ENCODE data around the gene SPATA18. TPM values are rescaled to one million over a fixed set of nuclear protein-coding genes. Genes with fewer than 3 reads are reported as not detected.

The SPATA18 gene
- total RNA-seq, 1 donor from 2014 or later = 13.4 TPM

DNA sequence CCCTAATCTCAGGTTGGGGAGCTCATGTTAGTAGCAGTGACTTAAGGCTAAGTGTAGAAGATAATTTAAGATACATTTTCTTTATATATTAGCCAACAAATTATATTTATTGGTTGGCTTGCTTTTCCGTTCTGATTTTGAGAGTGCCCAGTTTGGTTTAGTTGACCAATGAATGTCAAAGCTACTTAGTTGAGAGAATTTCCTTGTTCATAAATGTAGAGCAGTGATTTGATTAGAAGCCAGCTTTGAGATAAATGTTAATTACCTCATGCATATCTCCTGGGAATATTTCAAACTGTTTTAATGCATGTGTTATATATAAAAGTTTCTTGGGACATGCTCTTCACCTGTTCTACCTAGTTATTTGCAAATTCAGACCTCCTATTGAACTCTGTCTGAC lies 44.3 kb downstream of the SPATA18 start:
- no peaks in the 10 kb centered on the region for H3K4me1 Mint-ChIP-seq (ENCODE audit: unreplicated experiment)
- TF ChIP-seq, protein P1, sequence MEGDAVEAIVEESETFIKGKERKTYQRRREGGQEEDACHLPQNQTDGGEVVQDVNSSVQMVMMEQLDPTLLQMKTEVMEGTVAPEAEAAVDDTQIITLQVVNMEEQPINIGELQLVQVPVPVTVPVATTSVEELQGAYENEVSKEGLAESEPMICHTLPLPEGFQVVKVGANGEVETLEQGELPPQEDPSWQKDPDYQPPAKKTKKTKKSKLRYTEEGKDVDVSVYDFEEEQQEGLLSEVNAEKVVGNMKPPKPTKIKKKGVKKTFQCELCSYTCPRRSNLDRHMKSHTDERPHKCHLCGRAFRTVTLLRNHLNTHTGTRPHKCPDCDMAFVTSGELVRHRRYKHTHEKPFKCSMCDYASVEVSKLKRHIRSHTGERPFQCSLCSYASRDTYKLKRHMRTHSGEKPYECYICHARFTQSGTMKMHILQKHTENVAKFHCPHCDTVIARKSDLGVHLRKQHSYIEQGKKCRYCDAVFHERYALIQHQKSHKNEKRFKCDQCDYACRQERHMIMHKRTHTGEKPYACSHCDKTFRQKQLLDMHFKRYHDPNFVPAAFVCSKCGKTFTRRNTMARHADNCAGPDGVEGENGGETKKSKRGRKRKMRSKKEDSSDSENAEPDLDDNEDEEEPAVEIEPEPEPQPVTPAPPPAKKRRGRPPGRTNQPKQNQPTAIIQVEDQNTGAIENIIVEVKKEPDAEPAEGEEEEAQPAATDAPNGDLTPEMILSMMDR (IDR thresholded peaks at IDR 0.05) = no peak
- no peak for DNase-seq (ENCODE audit: extremely low spot score, unreplicated experiment)
- peaks cover 2% of the 10 kb centered on the region for H3K27me3 Mint-ChIP-seq (ENCODE audit: unreplicated experiment)
- no peaks in the 10 kb centered on the region for H3K9me3 Mint-ChIP-seq (ENCODE audit: unreplicated experiment)
- no peak overlapping the region for H3K27ac Mint-ChIP-seq (ENCODE audit: unreplicated experiment)
- no peak overlapping the region for H3K4me3 Mint-ChIP-seq (ENCODE audit: unreplicated experiment)
- H3K36me3 Mint-ChIP-seq (ENCODE audit: unreplicated experiment) = no peaks in the 10 kb centered on the region

DNA sequence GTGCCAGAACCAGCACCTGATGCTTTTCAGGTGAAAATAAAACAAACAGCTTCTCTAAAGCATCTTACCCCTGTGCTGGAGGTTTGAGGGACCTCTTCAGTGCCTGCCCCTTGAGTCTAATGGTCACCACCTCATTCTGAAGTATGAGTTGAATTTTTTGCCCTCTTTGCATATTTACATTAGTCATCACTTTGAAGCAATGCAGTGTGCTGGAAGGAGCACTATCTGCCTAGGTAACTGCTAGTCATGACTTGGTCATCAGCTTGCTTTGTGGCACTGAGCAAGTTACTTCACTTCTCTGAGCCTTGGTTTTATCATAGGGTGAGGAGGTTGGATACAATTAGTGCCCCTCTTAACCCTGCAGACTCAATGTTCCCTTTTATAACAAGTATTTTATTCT lies 44.9 kb downstream of the SPATA18 start:
- no peak overlapping the region for H3K27ac Mint-ChIP-seq (ENCODE audit: unreplicated experiment)
- H3K4me1 Mint-ChIP-seq (ENCODE audit: unreplicated experiment) = no peaks in the 10 kb centered on the region
- no peaks in the 10 kb centered on the region for H3K36me3 Mint-ChIP-seq (ENCODE audit: unreplicated experiment)
- H3K27me3 Mint-ChIP-seq (ENCODE audit: unreplicated experiment) = no peaks in the 10 kb centered on the region
- no peaks in the 10 kb centered on the region for H3K9me3 Mint-ChIP-seq (ENCODE audit: unreplicated experiment)
- DNase-seq (ENCODE audit: extremely low spot score, unreplicated experiment) = no peak
- no peak overlapping the region for H3K4me3 Mint-ChIP-seq (ENCODE audit: unreplicated experiment)
- TF ChIP-seq, protein P1 (IDR thresholded peaks at IDR 0.05) = no peak

DNA sequence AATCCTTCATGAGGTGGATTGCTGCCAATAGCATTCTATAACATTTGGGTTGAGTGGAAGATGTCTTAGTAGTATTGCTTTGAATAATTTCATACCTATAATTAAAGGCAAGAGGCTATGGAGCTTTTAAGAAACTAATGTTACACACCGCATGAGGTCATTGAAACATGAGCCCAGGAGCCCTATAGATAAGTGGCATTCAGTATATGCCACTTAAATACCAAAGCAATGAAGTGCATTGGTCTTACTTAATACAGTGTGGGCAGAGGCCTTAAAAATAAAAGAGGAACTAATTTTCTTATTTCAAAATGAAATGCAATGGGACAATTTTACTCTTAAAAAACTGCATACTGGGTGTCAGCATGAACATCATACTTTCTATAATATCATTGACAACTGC lies 47.5 kb downstream of the SPATA18 start:
- Mint-ChIP-seq H3K27me3 (ENCODE audit: unreplicated experiment) (no peaks in the 10 kb centered on the region), H3K27ac (ENCODE audit: unreplicated experiment) (no peak overlapping the region), H3K4me3 (ENCODE audit: unreplicated experiment) (no peak overlapping the region), H3K9me3 (ENCODE audit: unreplicated experiment) (no peaks in the 10 kb centered on the region), H3K36me3 (ENCODE audit: unreplicated experiment) (no peaks in the 10 kb centered on the region), H3K4me1 (ENCODE audit: unreplicated experiment) (no peaks in the 10 kb centered on the region)
- TF ChIP-seq, protein P1 (IDR thresholded peaks at IDR 0.05) = no peak
- DNase-seq (ENCODE audit: extremely low spot score, unreplicated experiment) = no peak

DNA sequence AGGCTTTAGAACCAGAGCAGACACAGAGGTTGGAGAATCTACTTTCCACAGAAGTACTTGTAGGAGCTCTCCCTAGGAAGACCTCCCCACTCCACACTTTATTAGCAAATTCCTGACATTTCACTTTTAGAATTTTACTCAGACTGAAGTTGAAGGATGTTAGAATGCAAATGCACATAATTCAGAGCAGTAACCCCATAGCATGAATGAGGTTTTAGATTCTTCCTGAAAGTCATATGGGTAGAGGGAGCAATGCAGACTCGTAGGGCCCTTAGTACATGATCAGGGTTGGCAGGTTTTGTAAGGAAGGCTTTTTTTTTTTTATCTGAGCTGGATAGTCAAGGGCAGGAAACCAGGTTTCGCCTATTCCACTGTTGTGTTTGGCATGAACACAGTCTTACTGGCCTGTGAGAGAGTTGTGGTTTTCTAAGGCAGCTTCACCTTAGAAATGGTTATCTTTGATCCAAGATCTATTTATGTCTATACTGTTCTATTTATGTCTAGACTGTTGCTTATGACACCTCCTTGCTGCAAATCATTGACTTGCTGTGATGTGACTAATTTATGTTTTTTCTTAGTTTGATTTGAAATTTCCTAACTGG lies 48.9 kb downstream of the SPATA18 start:
- H3K27ac Mint-ChIP-seq (ENCODE audit: unreplicated experiment) = no peak overlapping the region
- no peaks in the 10 kb centered on the region for H3K4me1 Mint-ChIP-seq (ENCODE audit: unreplicated experiment)
- H3K4me3 Mint-ChIP-seq (ENCODE audit: unreplicated experiment) = no peak overlapping the region
- H3K27me3 Mint-ChIP-seq (ENCODE audit: unreplicated experiment) = peaks cover under 1% of the 10 kb centered on the region
- no peak for DNase-seq (ENCODE audit: extremely low spot score, unreplicated experiment)
- TF ChIP-seq, protein P1 (IDR thresholded peaks at IDR 0.05) = no peak
- H3K36me3 Mint-ChIP-seq (ENCODE audit: unreplicated experiment) = no peaks in the 10 kb centered on the region
- no peaks in the 10 kb centered on the region for H3K9me3 Mint-ChIP-seq (ENCODE audit: unreplicated experiment)

DNA sequence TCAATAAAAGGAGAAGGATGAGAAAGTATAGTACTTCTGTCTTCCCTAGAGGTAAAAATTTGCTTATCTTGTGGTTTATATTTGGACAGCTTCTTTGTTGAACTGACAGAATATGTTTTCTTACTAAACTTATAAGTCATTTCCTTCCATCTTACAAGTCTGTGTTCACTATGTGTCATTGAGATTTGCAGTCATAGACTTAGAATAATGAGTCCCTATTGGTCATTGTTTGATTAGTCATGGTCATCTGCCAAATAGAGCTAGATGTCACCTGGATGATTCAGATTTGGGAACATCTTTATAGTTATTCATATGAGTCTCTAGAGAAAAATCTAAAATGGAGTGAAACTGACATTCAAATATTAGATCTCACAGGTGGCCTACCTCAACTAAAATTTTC lies 51.5 kb downstream of the SPATA18 start:
- H3K4me1 Mint-ChIP-seq (ENCODE audit: unreplicated experiment) = peaks cover 3% of the 10 kb centered on the region
- peaks cover 5% of the 10 kb centered on the region for H3K27me3 Mint-ChIP-seq (ENCODE audit: unreplicated experiment)
- H3K36me3 Mint-ChIP-seq (ENCODE audit: unreplicated experiment) = no peaks in the 10 kb centered on the region
- H3K4me3 Mint-ChIP-seq (ENCODE audit: unreplicated experiment) = no peak overlapping the region
- no peak overlapping the region for H3K27ac Mint-ChIP-seq (ENCODE audit: unreplicated experiment)
- TF ChIP-seq, protein P1 (IDR thresholded peaks at IDR 0.05) = no peak
- no peaks in the 10 kb centered on the region for H3K9me3 Mint-ChIP-seq (ENCODE audit: unreplicated experiment)
- DNase-seq (ENCODE audit: extremely low spot score, unreplicated experiment) = no peak

Data from osteocyte (in vitro differentiated cells).